ENCODE data around the gene SPON2.

- TF ChIP-seq SIN3A (IDR thresholded peaks at IDR 0.05; ENCODE audit: borderline replicate concordance, insufficient read depth, low read length), result no peak
- no peak for TF ChIP-seq POLR2AphosphoS5 (IDR thresholded peaks at IDR 0.05; ENCODE audit: low read depth, low read length)
- TF ChIP-seq TAF1 (IDR thresholded peaks at IDR 0.05; ENCODE audit: borderline replicate concordance, insufficient read depth, low read length), result no peak
- TF ChIP-seq REST (IDR thresholded peaks at IDR 0.05; ENCODE audit: insufficient read depth in 1 of 2, low read depth in 2 of 2, low read length in 2 of 2), result no peak
Observed at GRCh38 chr4:1217366-1217765, 45.0 kb upstream of the SPON2 start.
